GM20431 (cell line): ENCODE data around the gene KCNB1.

Experiments used
- in situ Hi-C: fragments of 300-500 bp; cut with MseI, MboI; formaldehyde crosslinking; loops from one replicate; pipeline ENCODE4 v1.15.0; 2020; ENCODE audit warnings: low sequenced_read_pairs; ENCODE audit not compliant: unreplicated experiment

Gene KCNB1

GRCh38 chr20:49477200-49477599 is 5.3 kb downstream of the KCNB1 start:
- in situ Hi-C loops, result no loop called here

- in situ Hi-C loops, result no loop called here
Measured at GRCh38 chr20:49476016-49476355, 6.5 kb downstream of the KCNB1 start.

GRCh38 chr20:49475292-49476015 is 7.0 kb downstream of the KCNB1 start:
- in situ Hi-C loops, result no loop called here

- in situ Hi-C loops, result no loop called here
Measured at GRCh38 chr20:49471397-49471796, 11.1 kb downstream of the KCNB1 start.

- in situ Hi-C loops, result no loop called here
Measured at GRCh38 chr20:49470922-49471321, 11.5 kb downstream of the KCNB1 start.

GRCh38 chr20:49469060-49469459 is 13.4 kb downstream of the KCNB1 start:
- in situ Hi-C loops, result no loop called here

GRCh38 chr20:49468412-49468811 is 14.1 kb downstream of the KCNB1 start:
- in situ Hi-C loops, result no loop called here

- in situ Hi-C loops, result no loop called here
Measured at GRCh38 chr20:49466114-49466912, 16.2 kb downstream of the KCNB1 start.

- in situ Hi-C loops, result no loop called here
Measured at GRCh38 chr20:49464556-49464955, 17.9 kb downstream of the KCNB1 start.

GRCh38 chr20:49462626-49463025 is 19.8 kb downstream of the KCNB1 start:
- in situ Hi-C loops, result no loop called here

- in situ Hi-C loops, result no loop called here
Measured at GRCh38 chr20:49461894-49462620, 20.4 kb downstream of the KCNB1 start.

- in situ Hi-C loops, result no loop called here
Measured at GRCh38 chr20:49460916-49461315, 21.6 kb downstream of the KCNB1 start.

- in situ Hi-C loops, result no loop called here
Measured at GRCh38 chr20:49460131-49460530, 22.3 kb downstream of the KCNB1 start.

GRCh38 chr20:49459684-49460083 is 22.8 kb downstream of the KCNB1 start:
- in situ Hi-C loops, result no loop called here

- in situ Hi-C loops, result no loop called here
Measured at GRCh38 chr20:49457444-49457843, 25.0 kb downstream of the KCNB1 start.

GRCh38 chr20:49456646-49457045 is 25.8 kb downstream of the KCNB1 start:
- in situ Hi-C loops, result no loop called here

- in situ Hi-C loops, result no loop called here
Measured at GRCh38 chr20:49455691-49456090, 26.8 kb downstream of the KCNB1 start.

- in situ Hi-C loops, result no loop called here
Measured at GRCh38 chr20:49452011-49452482, 30.4 kb downstream of the KCNB1 start.

- in situ Hi-C loops, result no loop called here
Measured at GRCh38 chr20:49450281-49450721, 32.2 kb downstream of the KCNB1 start.

- in situ Hi-C loops, result no loop called here
Measured at GRCh38 chr20:49448917-49449316, 33.6 kb downstream of the KCNB1 start.
